GDM1 (cell line): Measurements from ENCODE around the gene PPP6R2.
"Not testable (repeated sequence)": the region's sequence is repeated elsewhere in the genome, so short reads cannot be mapped to it uniquely, and the experiment has no call there.

Experiments used
- DNase-seq: peaks from one replicate; lab custom pipeline; 2025; lab: John Stamatoyannopoulos, UW

The PPP6R2 gene

GRCh38 chr22:50346470-50346869 lies 3.3 kb downstream of the PPP6R2 start:
- DNase-seq: no peak

GRCh38 chr22:50347157-50347556 lies 4.0 kb downstream of the PPP6R2 start:
- no peak for DNase-seq

GRCh38 chr22:50348058-50348457 lies 4.9 kb downstream of the PPP6R2 start:
- DNase-seq: no peak

DNA sequence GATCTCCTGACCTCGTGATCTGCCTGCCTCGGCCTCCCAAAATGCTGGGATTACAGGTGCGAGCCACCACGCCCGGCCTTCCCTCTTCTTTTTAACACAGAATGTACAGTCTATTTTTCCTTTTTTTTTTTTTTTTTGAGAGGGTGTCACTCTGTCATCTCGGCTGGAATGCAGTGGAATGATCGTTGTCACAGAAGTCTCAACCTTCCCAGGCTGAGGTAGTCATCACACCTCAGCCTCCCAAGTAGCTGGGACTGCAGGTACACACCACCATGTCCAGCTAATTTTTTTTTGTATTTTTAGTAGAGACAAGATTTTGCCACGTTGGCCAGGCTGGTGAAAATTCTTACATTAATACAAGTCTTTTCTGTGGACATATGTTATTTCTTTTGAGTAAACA lies 13.1 kb downstream of the PPP6R2 start:
- DNase-seq: no peak

GRCh38 chr22:50357222-50357621 lies 14.1 kb downstream of the PPP6R2 start:
- no peak for DNase-seq

DNA sequence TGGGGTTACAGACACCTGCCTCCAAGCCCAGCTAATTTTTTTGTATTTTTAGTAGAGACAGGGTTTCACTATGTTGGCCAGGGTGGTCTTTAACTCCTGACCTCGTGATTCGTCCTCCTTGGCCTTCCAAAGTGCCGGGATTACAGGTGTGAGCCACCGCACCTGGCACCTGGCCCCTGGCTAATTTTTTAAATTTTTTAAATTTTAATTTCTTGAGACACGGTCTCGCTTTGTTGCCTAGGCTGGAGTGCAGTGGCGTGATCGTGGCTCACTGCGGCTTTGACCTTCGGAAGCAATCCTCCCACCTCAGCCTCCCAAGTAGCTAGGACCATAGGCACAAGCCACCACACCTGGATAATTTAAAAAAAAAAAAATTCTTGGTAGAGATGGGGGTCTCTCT lies 14.6 kb downstream of the PPP6R2 start:
- no peak for DNase-seq

GRCh38 chr22:50360578-50360977 lies 17.5 kb downstream of the PPP6R2 start:
- DNase-seq: no peak

DNA sequence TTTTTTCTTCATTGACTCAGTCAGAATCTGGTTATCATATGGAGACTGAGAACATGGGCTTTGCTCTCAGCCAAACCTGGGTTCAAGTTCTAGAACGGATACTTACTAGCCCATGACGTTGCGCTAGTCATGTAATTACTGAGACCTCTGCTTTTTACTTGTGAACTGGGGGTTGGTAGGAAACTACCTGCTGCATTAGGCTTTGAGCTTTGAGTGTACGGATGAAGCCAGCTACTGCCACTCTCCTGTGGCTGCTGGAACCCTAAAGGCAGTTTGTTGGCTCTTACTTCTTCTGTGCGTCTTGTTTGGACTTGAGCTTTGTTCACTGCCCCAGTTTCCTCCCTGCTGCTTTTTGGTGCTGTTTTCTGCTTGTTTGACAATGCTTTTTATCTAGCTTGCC lies 18.1 kb downstream of the PPP6R2 start:
- DNase-seq: no peak

- no peak for DNase-seq
Observed at GRCh38 chr22:50361688-50362087, 18.6 kb downstream of the PPP6R2 start.

GRCh38 chr22:50363166-50363802 lies 20.2 kb downstream of the PPP6R2 start:
- no peak for DNase-seq

- DNase-seq: not testable (repeated sequence)
Observed at GRCh38 chr22:50363803-50364194, 20.7 kb downstream of the PPP6R2 start.

- no peak for DNase-seq
Observed at GRCh38 chr22:50367778-50368500, 24.8 kb downstream of the PPP6R2 start.

GRCh38 chr22:50371101-50371648 lies 28.0 kb downstream of the PPP6R2 start:
- DNase-seq: no peak

DNA sequence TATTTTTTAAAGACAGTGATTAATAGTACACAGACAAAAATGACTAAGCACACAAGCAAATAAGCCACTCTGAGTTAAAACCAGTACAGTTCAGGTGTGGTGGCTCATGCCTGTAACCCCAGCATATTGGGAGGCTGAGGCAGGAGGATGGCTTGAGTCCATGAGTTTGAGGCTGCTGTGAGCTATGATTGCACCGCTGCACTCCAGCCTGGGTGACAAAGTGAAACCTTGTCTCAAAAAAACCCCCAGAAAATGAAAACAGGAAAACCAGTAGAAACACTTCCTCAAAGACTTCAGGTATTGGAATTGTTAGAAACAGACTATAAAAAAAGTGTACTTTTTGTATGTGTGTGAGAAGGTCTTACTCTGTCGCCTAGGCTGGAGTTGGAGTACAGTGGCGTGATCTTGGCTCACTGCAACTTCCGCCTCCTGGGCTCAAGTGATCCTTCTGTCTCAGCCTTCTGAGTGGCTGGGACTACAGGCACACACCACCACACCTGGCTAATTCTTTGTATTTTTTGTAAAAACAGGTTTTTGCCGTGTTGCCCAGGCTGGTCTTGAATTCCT lies 33.0 kb downstream of the PPP6R2 start:
- DNase-seq: peak; percentile 4

- DNase-seq: not testable (repeated sequence)
Observed at GRCh38 chr22:50381021-50381555, 38.0 kb downstream of the PPP6R2 start.

- DNase-seq: no peak
Observed at GRCh38 chr22:50396751-50397370, 53.7 kb downstream of the PPP6R2 start.

DNA sequence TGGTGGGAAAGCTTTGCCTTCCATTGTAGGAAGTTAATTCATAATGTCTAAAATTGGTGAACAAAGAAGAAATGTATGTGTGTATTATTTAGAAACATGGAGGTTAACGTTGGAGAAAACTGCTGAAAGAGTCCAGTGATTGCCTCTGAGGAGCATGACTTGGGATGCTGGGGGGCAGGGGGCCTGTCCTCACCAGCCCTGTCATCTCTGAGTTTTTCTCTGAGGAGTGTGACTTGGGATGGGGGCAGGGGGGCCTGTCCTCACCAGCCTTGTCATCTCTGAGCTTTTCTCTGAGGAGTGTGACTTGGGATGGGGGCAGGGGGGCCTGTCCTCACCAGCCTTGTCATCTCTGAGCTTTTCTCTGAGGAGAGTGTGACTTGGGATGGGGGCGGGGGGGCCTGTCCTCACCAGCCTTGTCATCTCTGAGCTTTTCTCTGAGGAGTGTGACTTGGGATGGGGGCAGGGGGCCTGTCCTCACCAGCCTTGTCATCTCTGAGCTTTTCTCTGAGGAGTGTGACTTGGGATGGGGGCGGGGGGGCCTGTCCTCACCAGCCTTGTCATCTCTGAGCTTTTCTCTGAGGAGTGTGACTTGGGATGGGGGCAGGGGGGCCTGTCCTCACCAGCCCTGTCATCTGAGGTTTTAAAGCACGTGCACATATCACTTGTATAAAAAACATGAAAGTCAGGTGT lies 54.4 kb downstream of the PPP6R2 start:
- DNase-seq: not testable (repeated sequence)

DNA sequence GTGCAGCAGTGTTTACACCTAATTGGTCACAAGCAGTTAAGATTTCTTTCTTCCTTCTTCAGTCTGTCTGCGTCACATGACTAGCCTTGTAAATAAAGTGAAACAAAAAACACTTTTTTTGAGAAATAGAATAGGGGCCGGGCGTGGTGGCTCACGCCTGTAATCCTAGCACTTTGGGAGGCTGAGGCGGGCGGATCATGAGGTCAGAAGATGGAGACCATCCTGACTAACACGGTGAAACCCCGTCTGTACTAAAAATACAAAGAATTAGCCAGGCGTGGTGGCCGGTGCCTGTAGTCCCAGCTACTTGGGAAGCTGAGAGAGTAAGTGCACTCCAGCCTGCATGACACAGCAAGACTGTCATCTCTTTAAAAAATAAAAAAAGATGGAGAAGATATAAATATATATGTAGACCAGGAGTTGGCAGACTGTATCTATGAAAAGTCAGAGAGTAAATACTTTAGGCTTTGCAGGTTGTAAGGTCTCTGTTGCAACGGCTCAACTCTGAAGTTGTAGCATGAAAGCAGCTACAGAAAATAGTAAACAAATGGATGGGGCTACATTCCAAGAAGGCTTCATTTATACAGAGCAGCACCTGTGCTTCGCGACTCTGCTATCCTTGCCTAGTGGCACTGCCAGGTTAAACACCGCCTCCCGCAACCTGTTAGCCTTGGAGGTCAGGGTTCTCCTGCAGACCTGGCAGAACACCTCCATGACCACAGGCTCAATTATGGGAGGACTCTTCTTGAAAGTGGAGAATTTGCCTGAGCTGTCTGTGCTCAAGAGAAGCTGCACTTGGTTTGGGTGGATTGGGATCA lies 55.9 kb downstream of the PPP6R2 start:
- no peak for DNase-seq

- DNase-seq: peak; percentile 29
Observed at GRCh38 chr22:50399751-50400331, 56.7 kb downstream of the PPP6R2 start.

DNA sequence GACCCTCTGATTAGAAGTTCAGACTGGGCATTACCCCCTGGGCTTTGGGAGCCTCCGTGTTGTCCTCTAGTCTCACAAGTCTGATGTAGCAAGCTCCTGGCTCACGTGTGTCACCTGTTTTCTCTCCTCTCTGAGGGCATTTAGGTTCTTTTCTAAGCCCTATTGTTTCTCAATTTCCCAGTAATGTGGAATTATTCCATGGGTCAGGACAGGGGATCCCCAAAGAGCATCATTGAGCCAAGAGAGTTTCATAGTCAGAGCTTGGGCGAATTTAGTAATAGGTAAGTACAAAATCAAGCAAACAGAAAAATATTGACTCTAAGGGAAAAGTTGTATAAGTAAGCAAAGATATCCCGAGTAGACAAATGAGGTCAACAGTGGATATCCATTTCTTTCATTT lies 57.3 kb downstream of the PPP6R2 start:
- DNase-seq: no peak

- DNase-seq: no peak
Observed at GRCh38 chr22:50400931-50401330, 57.8 kb downstream of the PPP6R2 start.
